NCI-H2029 (cell line): ENCODE results near the gene PPP1R8.
"Not testable (repeated sequence)": the region's sequence is repeated elsewhere in the genome, so short reads cannot be mapped to it uniquely, and the experiment has no call there.

Source experiments
- DNase-seq: peaks from one replicate; lab custom pipeline; 2025; lab: John Stamatoyannopoulos, UW

PPP1R8 gene

DNA sequence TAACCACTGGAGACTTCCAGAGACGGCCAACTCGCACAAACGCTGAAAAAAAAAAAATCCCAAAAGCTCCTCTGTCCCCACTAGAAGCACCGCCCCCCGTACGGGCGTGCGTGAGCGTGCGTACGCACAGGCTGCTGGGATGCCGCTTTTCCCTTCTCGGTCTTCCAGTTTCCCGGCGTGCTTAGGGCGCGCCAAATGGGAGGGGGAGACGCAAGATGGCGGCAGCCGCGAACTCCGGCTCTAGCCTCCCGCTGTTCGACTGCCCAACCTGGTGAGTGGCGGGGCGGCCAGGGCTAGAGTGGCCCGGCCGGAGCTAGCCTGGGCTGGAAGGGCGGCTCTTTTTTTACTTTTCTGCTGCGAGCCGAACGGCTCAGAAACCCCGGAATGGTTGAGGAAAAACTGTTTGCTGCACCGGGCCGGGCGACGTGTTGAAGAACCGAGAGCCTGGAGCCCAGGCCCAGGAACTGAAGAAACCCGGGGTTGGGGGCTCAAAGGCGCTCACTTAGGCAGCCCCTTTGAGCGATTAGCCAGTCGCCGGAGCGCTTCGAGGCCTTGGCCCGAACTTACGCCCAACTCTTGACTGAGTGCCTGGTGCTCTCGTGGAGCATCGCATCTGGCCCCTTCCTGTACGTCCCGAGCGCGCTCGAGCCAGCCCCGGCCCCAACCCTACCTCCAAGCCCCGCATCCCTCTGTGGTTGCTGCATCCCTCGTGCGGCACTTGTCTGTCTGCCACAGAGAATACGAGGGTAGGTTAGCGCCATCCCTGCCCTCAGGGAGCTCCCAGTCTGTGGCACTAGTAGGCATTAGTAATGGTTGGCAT is at the start of gene PPP1R8:
PPP1R8 (plus strand) TSS at position 162 of the 820 bp plus-strand sequence; CDS start at position 216, 54 bp downstream.
- DNase-seq = peak; percentile 94

DNA sequence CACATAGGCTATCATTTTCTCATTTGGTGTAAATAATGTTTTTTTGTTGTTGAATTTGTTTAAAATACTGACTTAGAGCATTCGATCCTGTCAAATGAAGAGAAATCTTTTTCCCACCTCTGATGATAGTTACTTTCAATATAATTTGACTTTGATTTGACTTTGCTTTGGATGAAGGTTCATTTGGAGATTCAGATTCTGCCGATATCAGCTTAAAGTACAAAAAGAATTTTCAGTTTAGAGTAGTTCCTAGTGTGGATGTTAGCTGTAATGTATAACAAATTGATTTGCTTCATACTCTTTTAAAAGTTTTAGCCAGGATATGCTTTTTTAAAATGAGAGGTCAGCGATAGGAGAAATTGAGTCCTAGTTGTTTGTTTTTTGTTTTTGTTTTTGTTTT is 47.6 kb upstream of the PPP1R8 start:
- no peak for DNase-seq

DNA sequence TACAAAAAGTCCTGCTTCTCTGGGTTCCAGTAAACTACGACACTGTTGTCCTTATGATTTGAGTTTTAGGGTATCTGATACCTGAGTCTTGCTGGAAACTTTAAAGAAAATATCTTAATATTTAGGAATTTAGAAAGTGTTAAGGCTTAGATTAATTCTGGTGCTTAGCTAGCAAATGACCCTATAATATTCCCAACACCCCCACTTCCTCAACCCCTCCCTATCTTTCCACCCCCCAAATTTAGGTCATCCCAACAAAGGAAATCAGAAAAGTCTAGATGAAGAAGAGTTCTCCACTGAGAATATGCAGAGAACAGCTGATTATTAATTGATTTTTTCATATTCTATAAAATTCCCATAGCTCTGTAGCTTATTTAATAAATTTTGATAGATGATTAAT is 45.9 kb upstream of the PPP1R8 start:
- DNase-seq = no peak

DNA sequence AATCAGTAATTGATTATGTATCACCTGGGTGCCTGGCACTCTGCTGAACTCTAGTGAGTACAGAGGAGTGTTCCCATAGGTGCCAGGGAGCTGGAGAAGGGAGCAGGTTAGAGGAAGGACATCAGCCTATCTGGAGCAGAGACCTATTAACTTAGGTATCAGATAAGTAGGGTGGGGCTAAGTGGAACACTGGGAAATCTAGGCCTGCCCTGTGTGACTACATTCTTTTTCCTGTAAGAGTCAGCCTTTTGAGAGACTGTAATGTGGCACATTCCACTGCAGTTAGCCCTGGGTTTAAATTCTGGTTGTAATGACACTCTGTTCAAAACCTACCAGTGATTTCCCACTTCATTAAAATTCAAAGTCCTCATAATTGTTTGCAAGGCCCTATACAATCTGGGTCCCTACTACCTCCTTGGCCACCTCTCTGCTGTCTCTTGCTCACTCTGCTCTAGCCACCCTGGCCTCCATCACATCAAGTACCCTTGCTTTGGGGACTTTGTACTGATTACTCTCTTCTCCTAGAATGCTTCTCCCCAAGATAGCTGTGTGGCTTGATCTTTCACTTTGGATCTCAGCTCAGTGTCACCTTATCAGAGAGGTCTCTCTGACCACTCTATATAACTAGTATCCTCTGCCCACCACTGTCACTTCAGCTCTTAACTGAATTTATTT is 44.7 kb upstream of the PPP1R8 start:
- no peak for DNase-seq

DNA sequence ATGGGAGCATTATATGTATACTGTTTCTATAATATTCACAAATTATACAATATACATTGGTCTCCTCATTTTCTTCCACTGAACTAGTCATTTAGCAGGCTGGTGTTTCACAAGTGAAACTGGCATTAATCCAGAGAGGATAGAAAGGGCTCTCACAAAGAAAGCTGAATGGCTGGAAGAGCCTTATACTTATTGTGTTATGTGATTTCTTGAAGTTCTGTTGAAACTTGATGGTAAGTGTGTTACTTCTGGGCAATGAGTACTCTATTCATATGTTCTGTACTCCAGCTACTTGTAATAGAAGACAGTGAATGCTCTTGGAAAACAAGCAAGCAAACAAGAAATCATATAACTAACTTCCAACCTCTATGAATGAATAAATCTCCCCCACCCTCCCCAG is 42.7 kb upstream of the PPP1R8 start:
- no peak for DNase-seq

DNA sequence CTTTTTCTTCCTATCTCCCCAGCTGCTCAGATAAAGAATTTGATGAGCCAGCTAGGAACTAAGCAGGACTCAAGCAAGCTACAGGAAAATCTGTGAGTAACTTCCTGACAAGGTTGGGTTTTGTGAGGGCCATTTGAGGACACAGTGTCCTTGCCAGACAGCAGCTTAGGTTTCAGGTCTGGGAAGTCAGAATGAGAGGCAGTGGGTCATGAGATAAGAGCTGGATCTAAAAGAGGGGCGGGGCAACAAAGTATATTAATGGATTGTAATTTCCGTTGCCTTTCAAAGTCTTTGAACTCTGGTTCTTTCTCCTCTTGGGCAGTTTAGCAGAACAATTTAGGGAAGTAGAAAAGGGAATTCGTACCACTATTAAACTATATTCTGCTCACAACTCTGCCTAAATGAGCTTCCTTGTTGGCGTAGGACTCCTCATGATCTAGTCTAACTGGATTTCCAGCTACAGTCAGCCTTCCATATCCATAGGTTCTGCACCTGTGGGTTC is 41.0 kb upstream of the PPP1R8 start:
- no peak for DNase-seq

DNA sequence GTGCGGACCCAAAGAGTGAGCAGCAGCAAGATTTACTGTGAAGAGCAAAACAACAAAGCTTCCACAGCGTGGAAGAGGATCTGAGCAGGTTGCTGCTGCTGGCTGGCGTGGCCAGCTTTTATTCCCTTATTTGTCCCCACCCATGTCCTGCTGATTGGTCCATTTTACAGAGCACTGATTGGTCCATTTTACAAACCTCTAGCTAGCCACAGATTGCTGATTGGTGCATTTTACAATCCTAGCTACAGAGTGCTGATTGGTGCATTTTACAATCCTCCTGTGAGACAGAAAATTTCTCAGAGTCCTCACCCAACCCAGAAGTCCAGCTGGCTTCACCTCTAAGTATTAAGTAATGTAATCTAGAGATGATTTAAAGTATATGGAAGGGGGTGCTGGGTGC is 40.3 kb upstream of the PPP1R8 start:
- not testable (repeated sequence) for DNase-seq

DNA sequence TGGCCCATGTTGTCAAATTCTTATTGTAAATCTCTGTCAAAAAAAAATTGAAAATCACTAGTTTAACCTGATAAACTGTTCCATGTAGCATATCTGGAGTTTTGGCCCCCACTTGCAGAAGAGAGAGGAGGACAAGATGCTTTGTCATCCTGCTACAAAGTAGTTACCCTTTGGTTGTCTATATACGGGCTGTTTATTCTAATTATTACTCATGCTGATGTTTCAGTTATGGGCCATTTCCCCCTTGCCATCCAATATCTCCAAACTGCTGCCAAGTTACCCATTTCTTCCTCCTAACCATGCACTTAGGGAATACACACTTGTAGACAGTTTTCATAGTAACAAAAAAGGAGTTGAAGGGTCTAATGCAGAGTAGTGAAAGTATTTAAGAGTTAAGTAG is 35.0 kb upstream of the PPP1R8 start:
- no peak for DNase-seq

DNA sequence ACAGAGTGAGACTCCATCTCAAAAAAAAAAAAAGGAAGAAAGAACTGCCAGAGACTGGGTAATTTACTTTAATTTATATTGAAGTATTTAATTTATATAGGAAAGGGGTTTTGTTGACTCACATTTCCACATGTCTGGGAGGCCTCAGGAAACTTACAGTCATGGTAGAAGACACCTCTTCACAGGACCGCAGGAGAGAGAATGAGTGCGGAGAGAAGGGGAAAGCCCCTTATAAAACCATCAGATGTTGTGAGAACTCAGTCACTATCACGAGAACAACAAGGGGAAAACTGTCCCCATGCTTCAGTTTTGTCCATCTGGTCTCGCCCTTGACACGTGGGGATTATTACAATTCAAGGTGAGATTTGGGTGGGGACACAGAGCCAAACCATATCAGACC is 25.8 kb upstream of the PPP1R8 start:
- DNase-seq = no peak

DNA sequence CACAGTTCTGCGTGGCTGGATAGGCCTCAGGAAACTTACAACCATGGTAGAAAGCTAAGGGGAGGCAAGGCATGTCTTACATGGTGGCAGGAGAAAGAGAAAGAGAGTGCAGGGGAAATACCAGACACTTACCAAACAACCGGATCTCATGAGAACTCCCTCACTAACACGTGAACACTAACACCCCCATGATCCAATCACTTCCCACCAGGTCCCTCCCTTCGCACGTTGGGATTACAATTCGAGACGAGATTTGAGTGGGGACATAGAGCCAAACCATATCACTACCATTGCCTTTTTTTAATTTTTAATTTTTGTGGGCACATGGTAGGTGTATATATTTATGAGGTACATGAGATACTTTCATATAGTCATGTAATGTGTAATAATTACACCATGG is 23.8 kb upstream of the PPP1R8 start:
- DNase-seq = no peak

DNA sequence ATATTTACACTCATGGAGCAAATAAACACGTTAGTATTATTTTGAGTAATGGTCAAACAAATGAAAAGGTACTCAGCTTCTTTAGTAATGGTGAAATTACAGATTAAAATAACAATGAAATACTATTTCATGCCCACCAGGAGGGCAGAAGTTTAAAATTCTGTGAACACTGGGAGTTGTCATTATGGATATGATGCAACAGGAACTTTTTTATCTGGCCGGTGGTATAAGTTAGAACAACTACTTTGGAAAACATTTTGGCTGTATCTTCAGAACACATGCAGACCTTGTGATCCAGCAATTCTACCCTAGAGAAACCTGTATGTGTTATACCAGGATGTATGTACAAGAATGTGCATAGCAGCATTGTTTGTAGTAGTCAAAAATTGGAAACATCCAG is 23.2 kb upstream of the PPP1R8 start:
- DNase-seq = no peak

DNA sequence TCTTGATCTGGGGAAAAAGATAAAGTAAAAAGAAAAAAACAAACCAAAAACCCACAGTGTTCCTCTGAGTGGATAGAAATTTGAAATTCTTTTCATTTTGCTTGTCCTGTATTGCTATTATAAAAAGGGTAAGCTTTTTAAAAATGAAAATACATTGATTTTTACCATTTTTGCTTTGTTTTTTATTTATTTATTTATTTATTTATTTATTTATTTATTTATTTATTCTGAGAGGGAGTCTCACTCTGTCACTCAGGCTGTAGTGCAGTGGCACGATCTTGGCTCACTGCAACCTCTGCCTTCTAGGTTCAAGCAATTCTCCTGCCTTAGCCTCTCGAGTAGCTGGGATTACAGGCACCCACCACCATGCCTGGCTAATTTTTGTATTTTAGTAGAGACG is 22.5 kb upstream of the PPP1R8 start:
- not testable (repeated sequence) for DNase-seq

DNA sequence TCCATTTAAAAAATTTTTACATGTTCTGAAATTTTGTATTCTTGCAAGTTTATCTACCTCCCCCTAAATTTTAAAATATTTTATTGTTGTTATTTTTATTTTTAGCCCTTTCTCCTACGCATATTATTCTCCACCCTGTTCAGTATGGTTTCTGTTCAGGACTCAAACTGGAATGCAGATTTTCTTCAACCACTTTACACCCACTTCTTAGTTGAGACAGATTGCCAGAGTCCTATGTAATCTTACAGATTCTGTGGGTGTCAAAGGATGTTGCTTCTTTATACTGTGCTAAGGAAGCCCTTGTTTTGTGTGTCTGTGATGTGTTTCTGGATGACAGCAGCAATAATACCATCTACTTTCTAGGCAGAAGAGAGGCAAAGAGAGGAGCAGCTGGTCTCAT is 20.7 kb upstream of the PPP1R8 start:
- DNase-seq = no peak

DNA sequence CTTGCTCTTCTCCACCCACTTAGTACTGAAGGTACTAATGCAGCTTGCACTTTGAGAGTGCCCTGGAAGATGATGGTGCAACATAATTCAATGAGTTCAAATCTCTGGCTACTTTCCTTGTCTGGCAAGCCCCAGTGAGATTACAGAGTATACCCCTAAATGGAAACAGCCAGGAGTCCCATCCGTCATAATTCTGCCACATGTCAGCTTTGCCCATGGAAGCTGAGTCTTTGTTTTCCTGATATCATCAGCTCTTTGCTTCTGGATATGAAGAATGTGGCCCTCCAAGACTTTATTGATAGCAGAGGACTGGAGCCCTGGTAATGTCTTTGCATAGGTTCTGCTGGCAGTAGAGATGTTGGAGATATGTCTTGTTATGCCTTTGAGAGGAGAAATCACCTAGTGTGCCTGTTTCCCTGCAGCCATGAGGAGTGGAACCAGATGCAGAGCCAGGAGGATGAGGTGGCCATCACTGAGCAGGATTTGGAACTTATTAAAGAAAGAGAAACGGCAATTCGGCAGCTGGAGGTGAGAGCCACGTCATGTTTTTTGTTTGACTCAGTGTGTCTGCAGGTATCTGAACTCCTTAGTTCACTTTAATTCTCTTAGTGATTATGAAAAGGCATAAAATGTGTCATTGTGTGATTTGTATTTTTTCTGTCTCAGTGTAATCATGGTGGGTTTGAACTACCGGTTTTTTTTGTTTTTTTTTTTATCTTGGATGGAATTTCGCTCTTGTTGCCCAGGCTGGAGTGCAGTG is 18.7 kb upstream of the PPP1R8 start:
- DNase-seq = no peak

DNA sequence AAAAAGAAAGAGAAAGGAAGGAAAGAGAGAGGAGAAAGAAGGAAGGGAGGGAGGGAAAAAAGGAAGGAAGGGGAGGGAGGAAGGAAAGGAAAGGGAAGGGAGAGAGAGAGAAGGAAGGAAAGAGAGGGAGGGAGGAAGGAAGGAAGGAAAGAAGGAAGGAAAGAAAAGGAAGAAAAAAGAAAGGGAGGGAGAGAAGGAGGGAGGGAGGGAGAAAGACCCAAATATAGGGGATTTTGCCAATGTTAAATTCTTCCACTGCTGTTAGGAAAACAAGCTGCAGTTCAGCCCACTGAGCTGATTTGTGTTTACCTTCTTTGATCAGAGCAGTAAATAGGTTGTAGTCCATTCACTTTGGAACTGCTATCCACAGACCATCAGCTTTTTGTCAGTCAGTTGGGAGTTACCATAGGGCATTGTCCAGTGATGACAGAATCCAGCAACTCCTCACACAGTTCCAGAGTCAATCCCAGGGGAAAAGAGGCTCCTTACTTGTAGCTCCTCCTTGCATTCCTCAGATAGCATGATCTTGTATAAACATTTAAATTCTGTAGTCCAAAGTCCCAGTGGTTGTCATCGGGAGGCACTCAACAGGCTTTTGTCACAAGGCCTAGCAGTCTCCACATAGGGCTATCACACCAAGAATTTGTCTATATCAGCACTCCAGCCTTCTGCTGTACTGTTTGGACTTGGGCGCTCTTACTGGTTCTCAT is 13.5 kb upstream of the PPP1R8 start:
- no peak for DNase-seq

DNA sequence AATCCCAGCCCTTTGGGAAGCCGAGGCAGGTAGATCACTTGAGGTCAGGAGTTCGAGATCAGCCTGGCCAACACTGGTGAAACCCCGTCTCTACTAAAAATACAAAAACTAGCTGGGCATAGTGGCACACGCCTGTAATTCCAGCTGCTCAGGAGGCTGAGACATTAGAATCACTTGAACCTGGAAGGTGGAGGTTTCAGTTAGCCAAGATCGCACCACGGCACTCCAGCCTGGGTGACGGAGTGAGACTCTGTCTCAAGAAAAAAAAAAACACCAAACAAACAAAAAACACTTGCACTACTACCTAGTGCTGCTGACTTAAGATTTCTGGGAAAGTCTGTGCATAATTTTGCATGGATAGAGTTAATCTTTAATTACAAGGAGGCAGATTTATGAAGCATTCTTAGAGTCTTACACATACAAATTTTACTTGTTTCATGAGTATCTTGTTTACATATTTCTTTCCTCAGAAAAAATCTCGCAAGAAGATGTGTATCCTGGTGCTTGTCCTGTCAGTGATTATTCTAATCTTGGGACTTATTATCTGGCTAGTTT is 8.7 kb upstream of the PPP1R8 start:
- no peak for DNase-seq

DNA sequence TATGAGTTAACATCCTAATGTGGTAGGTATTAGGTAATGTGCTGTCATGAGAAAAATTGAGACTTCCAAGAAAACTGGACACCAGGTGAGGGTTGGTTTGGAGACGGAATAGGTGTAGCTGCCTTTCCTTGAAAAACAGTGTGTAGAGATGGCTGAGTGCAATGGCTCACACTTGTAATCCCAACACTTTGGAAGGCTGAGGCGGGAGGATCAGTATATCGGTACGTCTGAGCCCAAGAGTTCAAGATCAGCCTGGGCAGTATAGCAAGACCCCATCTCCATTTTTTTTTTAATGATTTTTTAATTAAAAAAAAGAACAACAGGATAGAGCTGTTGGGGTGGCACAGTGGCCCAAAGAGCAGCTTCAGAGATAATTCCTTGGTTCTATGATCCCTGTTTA is 6.8 kb upstream of the PPP1R8 start:
- no peak for DNase-seq

DNA sequence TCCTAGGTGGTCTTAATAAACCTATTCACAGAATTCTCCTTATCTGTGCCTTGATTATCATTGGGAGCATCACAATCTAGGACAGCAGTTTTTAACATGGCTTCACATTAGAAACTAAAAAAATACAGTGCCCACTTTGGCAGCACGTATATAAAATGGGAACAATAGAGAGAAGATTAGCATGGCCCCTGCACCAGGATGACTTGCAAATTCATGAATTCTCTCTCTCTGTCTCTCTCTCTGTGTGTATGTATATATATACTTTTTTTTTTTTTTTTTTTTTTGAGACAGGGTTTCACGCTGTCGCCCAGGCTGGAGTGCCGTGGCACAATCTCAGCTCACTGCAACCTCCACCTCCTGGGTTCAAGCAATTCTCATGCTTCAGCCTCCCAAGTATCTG is 6.2 kb upstream of the PPP1R8 start:
- DNase-seq = no peak

DNA sequence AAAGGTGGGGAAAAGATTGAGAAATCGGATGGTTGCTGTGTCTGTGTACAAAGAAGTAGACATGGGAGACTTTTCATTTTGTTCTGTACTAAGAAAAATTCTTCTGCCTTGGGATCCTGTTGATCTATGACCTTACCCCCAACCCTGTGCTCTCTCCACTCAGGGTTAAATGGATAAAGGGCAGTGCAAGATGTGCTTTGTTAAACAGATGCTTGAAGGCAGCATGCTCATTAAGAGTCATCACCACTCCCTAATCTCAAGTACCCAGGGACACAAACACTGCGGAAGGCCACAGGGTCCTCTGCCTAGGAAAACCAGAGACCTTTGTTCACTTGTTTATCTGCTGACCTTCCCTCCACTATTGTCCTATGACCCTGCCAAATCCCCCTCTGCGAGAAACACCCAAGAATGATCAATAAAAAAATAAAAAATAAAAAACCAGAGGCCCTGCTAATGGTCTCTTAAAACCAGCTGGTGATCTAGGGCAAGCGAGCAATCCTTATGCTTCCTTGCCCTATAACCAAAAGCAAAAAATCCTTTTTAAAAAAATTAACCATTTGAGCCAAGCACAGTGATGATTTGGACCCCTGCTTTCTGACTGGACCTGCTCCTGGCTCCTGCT is 1.1 kb upstream of the PPP1R8 start:
- DNase-seq = not testable (repeated sequence)

DNA sequence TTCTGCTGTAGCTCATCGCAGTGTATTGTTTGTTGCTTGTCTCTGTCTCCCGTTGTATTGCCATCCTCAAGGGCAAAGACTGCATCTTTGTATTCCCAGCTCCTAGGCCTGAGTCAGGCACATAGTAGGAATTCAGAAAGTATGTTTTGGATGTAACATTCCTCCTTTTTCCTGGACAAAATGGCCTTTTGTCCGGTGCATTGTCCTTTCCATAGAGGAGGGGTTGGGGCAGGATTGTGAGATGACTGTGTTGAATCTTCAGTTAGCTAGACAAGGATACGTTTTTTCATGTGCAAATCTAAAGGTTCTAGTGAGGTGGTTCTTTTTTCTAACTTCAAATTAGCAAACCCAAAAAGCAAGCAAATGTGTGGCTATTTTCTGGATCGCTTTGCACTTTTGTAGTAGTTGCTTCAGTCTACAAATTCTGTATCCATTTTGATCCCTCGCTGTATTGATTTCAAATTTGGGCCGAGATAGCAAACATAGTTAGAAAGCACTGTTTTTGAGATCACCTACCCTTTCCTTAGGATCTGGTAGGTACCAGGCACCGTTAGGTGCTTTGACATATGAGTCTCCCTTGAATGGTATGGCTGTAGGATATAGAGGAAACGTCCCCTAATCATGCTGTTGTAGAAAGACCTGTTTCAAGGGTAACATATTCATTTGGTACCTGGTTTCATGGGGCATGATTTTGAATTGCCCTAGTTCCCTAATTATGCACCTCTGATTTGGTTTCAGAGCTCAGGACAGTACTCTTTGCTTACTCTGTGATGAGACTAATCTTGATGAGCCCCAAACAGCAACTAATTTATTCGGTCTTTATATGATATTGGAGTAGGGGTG is 1.2 kb downstream of the PPP1R8 start:
- no peak for DNase-seq
